Osteocyte (in vitro differentiated cells): ENCODE measurements around the gene RAPGEF2. TPM values are rescaled to one million over a fixed set of nuclear protein-coding genes. Genes with fewer than 3 reads are reported as not detected.

Experiments
- DNase-seq: peaks from one replicate; pipeline ENCODE4 v3.0.0; 2021; ENCODE audit warnings: mixed read lengths; ENCODE audit not compliant: unreplicated experiment; ENCODE audit errors: extremely low spot score
- H3K27ac Mint-ChIP-seq: one replicate; pipeline ENCODE4 v1.8.0; 2021; ENCODE audit warnings: mild to moderate bottlenecking, mixed read lengths; ENCODE audit not compliant: unreplicated experiment
- H3K27me3 Mint-ChIP-seq: one replicate; pipeline ENCODE4 v1.8.0; 2021; ENCODE audit warnings: mixed read lengths; ENCODE audit not compliant: unreplicated experiment
- H3K36me3 Mint-ChIP-seq: one replicate; pipeline ENCODE4 v1.8.0; 2021; ENCODE audit warnings: mixed read lengths; ENCODE audit not compliant: unreplicated experiment
- H3K4me1 Mint-ChIP-seq: one replicate; pipeline ENCODE4 v1.8.0; 2021; ENCODE audit warnings: mixed read lengths; ENCODE audit not compliant: unreplicated experiment
- H3K4me3 Mint-ChIP-seq: one replicate; pipeline ENCODE4 v1.8.0; 2021; ENCODE audit warnings: mild to moderate bottlenecking, moderate library complexity, mixed read lengths; ENCODE audit not compliant: unreplicated experiment
- H3K9me3 Mint-ChIP-seq: one replicate; pipeline ENCODE4 v1.8.0; 2021; ENCODE audit warnings: mixed read lengths; ENCODE audit not compliant: unreplicated experiment
- total RNA-seq: library from RNA; stranded (reverse); gene quantifications from 2 replicates; pipeline ENCODE4 v1.2.1, GENCODE V29; 2021
- TF ChIP-seq, protein P1 (sequence below): fragments of 200-600 bp; sonication (generic); IDR thresholded peaks from 2 replicates; pipeline ENCODE4 v1.5.0; 2021; ENCODE audit warnings: antibody characterized with exemption, mild to moderate bottlenecking, moderate library complexity

Gene RAPGEF2
- total RNA-seq, 1 donor from 2014 or later = 22.7 TPM

DNA sequence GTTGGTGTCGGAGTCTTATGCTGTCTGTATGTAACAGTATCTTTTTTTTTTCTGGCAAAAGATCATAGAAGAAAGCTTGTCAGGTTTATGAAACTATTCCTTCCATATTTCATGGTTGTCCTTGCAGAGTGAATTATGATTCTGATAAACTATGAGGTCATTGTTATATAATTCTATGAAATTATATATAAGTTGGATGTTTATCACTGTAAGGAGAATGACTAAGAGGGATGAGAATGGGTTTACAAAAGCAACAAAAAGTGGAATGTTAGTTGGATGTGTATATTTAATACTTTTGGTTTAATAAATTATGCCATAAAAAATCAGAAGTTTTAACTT, 43.1 kb downstream of the RAPGEF2 start:
- TF ChIP-seq, protein P1, sequence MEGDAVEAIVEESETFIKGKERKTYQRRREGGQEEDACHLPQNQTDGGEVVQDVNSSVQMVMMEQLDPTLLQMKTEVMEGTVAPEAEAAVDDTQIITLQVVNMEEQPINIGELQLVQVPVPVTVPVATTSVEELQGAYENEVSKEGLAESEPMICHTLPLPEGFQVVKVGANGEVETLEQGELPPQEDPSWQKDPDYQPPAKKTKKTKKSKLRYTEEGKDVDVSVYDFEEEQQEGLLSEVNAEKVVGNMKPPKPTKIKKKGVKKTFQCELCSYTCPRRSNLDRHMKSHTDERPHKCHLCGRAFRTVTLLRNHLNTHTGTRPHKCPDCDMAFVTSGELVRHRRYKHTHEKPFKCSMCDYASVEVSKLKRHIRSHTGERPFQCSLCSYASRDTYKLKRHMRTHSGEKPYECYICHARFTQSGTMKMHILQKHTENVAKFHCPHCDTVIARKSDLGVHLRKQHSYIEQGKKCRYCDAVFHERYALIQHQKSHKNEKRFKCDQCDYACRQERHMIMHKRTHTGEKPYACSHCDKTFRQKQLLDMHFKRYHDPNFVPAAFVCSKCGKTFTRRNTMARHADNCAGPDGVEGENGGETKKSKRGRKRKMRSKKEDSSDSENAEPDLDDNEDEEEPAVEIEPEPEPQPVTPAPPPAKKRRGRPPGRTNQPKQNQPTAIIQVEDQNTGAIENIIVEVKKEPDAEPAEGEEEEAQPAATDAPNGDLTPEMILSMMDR = no peak
- Mint-ChIP-seq H3K36me3 (no peaks in the 10 kb centered on the region), H3K4me3 (no peak overlapping the region), H3K27ac (no peak overlapping the region), H3K9me3 (no peaks in the 10 kb centered on the region), H3K27me3 (no peaks in the 10 kb centered on the region), H3K4me1 (peaks cover 21% of the 10 kb centered on the region)
- no peak for DNase-seq

DNA sequence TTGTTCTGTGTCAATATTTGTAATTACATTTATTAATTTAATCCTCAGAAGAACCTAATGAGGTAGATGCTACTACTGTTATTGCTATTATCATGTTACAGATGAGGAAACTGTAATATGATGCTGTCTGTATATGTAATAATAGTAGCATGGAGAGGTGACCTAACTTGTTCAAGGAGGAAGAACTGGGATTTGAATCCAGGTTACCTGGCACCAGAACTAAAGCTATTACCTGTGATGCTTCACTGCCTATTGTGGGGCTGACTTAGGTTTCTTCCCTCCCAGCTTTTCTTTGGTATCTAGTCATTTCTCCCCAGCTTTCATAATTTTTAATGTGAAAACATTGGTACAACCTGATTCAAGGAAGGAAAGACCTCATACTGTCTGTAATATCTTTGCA, 43.6 kb downstream of the RAPGEF2 start:
- TF ChIP-seq, protein P1 = no peak
- DNase-seq = no peak
- Mint-ChIP-seq H3K27ac (no peak overlapping the region), H3K9me3 (no peaks in the 10 kb centered on the region), H3K4me3 (no peak overlapping the region), H3K27me3 (no peaks in the 10 kb centered on the region), H3K4me1 (peaks cover 18% of the 10 kb centered on the region), H3K36me3 (no peaks in the 10 kb centered on the region)

DNA sequence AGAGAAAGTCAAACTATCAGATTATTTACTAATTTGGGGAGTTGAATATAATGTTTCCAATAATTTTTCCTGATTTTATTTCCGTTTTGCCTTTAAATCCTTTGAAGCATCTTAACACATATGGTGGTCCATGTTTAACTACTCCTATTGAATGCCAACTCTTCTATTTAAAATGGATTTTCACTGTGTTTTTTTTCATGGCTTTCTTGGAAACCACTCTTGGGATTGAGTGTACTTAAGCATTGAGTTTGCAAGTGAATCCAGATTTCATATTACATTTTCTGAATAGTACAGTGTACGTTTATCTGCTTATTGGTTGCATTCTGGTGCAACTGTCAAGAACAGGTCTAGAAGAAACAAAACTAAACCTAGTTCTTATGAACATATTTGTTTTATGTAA, 45.6 kb downstream of the RAPGEF2 start:
- H3K27ac Mint-ChIP-seq = no peak overlapping the region
- peaks cover 17% of the 10 kb centered on the region for H3K4me1 Mint-ChIP-seq
- TF ChIP-seq, protein P1 = no peak
- H3K36me3 Mint-ChIP-seq = no peaks in the 10 kb centered on the region
- DNase-seq = no peak
- no peaks in the 10 kb centered on the region for H3K27me3 Mint-ChIP-seq
- H3K9me3 Mint-ChIP-seq = no peaks in the 10 kb centered on the region
- H3K4me3 Mint-ChIP-seq = no peak overlapping the region

DNA sequence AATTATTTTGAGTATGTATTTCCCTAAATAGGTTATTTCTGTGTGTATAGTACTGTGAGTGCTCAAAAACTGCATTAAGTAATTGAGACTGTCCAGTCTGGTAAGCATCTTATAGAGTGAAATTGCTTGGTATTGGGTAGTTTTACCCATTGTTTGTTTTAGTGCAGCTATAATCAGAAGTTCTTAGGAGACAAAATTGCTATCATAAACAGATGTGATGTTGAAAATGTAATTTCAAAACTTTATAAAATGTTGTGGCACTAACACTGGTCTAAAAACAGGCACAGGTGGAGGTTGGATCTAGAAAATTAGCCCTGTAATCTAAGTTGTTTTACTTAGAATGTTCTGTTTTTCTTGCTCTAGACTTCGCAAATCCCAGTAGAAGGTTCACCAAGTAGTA, 46.8 kb downstream of the RAPGEF2 start:
- no peaks in the 10 kb centered on the region for H3K9me3 Mint-ChIP-seq
- H3K4me3 Mint-ChIP-seq = no peak overlapping the region
- H3K27ac Mint-ChIP-seq = no peak overlapping the region
- TF ChIP-seq, protein P1 = no peak
- H3K36me3 Mint-ChIP-seq = no peaks in the 10 kb centered on the region
- H3K4me1 Mint-ChIP-seq = peaks cover 13% of the 10 kb centered on the region
- no peak for DNase-seq
- no peaks in the 10 kb centered on the region for H3K27me3 Mint-ChIP-seq

DNA sequence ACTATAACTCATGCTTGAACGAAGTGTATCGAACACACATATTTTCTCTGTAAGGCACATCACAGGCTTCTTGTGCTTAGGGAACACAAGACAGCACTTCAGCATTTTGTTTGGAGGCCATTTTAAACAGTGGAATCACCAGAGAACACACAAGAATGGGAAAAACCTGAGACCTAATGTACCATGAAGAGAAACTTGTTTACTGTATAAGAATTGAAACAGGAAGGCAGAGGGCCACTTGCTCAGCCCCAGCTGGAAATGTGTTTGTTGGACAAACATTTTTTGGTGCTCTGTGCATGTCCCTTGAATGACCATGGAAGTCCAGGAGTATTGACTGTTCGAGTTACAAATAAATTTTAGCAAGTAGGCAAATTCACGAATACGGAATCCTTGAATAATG, 47.5 kb downstream of the RAPGEF2 start:
- Mint-ChIP-seq H3K9me3 (no peaks in the 10 kb centered on the region), H3K27ac (no peak overlapping the region), H3K27me3 (no peaks in the 10 kb centered on the region), H3K4me3 (no peak overlapping the region), H3K4me1 (peaks cover 13% of the 10 kb centered on the region), H3K36me3 (no peaks in the 10 kb centered on the region)
- TF ChIP-seq, protein P1 = no peak
- no peak for DNase-seq
